Measurements from ENCODE around the gene ARPC5.
A peak's percentile ranks its signal among the peaks of the same experiment; 100 is the strongest.
"Not testable (repeated sequence)": the region's sequence is repeated elsewhere in the genome, so short reads cannot be mapped to it uniquely, and the experiment has no call there.

ARPC5 gene

GRCh38 chr1:183632964-183633363 lies 2.6 kb downstream of the ARPC5 start:
- Histone ChIP-seq H3K4me1 (ENCODE audit: control insufficient read depth in 1 of 2, insufficient read depth in 1 of 2, low read depth in 1 of 2, low read length in 1 of 2) (peaks cover 63 to 73% of the 10 kb centered on the region in 2 experiments), H3K27ac (peak overlapping the region; percentile 98), H3K27me3 (peaks cover 2% of the 10 kb centered on the region), H3K4me3 (ENCODE audit: low read depth in 1 of 2, low read length in 1 of 2) (peak overlapping the region; percentile 71 to 77), H3K36me3 (peaks cover 50% of the 10 kb centered on the region), H3K9me3 (no peaks in the 10 kb centered on the region)
- TF ChIP-seq, protein P1, sequence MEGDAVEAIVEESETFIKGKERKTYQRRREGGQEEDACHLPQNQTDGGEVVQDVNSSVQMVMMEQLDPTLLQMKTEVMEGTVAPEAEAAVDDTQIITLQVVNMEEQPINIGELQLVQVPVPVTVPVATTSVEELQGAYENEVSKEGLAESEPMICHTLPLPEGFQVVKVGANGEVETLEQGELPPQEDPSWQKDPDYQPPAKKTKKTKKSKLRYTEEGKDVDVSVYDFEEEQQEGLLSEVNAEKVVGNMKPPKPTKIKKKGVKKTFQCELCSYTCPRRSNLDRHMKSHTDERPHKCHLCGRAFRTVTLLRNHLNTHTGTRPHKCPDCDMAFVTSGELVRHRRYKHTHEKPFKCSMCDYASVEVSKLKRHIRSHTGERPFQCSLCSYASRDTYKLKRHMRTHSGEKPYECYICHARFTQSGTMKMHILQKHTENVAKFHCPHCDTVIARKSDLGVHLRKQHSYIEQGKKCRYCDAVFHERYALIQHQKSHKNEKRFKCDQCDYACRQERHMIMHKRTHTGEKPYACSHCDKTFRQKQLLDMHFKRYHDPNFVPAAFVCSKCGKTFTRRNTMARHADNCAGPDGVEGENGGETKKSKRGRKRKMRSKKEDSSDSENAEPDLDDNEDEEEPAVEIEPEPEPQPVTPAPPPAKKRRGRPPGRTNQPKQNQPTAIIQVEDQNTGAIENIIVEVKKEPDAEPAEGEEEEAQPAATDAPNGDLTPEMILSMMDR (IDR thresholded peaks at IDR 0.05) = no peak

GRCh38 chr1:183632114-183632513 lies 3.5 kb downstream of the ARPC5 start:
- no peaks in the 10 kb centered on the region for H3K27me3 ChIP-seq
- peaks cover 58% of the 10 kb centered on the region for H3K36me3 ChIP-seq
- TF ChIP-seq, protein P1 (IDR thresholded peaks at IDR 0.05) = no peak
- peak overlapping the region; percentile 71 to 77 for H3K4me3 ChIP-seq (ENCODE audit: low read depth in 1 of 2, low read length in 1 of 2)
- no peaks in the 10 kb centered on the region for H3K9me3 ChIP-seq
- peak overlapping the region; percentile 98 for H3K27ac ChIP-seq
- peaks cover 70 to 77% of the 10 kb centered on the region in 2 experiments for H3K4me1 ChIP-seq (ENCODE audit: control insufficient read depth in 1 of 2, insufficient read depth in 1 of 2, low read depth in 1 of 2, low read length in 1 of 2)

DNA sequence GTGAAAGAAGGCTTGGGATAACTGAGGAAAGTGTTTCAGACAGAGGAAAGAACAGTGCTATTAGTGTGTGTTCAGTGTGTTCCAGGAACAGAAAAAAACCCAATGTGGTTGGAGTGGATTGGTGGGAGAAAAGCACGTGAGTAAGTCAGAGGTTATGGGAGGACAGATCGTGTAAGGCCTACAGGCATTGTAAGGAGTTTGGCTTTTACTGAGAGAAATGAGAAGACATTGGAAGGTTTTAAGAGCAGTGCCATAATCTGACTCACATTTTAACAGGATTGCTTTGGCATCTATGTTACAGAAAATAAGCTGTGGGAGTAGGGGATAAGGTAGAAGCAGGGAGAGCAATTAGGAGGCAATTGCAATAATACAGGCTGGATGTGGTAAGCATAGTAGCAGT lies 4.8 kb downstream of the ARPC5 start:
- H3K4me3 ChIP-seq (ENCODE audit: low read depth in 1 of 2, low read length in 1 of 2) = peak overlapping the region in 1 of 2 experiments; percentile 77
- TF ChIP-seq, protein P1 (IDR thresholded peaks at IDR 0.05) = no peak
- H3K9me3 ChIP-seq = no peaks in the 10 kb centered on the region
- H3K4me1 ChIP-seq (ENCODE audit: control insufficient read depth in 1 of 2, insufficient read depth in 1 of 2, low read depth in 1 of 2, low read length in 1 of 2) = peaks cover 75 to 80% of the 10 kb centered on the region in 2 experiments
- H3K36me3 ChIP-seq = peaks cover 68% of the 10 kb centered on the region
- peak overlapping the region; percentile 55 for H3K27ac ChIP-seq
- H3K27me3 ChIP-seq = no peaks in the 10 kb centered on the region

DNA sequence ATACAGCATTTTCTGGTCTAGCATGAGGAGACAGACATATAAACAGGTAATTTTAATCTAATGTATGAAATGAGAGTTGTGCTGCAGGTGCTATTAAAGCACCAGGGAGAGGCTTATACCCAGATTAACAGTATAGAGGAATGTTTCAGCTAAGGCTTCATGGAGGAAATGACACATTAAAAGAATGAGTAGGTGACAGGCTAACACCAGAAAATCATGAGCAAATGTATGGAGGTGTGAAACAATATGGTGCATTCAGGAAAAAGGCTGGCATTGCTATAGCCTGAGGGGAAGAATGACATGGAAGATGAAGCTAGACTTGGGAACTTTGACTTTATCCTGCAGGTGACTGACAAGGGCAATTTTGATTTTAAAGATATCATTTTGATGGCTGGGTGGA lies 7.0 kb downstream of the ARPC5 start:
- Histone ChIP-seq H3K9me3 (no peaks in the 10 kb centered on the region), H3K4me1 (ENCODE audit: control insufficient read depth in 1 of 2, insufficient read depth in 1 of 2, low read depth in 1 of 2, low read length in 1 of 2) (peaks cover 78 to 90% of the 10 kb centered on the region in 2 experiments), H3K4me3 (ENCODE audit: low read depth in 1 of 2, low read length in 1 of 2) (no peak overlapping the region), H3K36me3 (peaks cover 90% of the 10 kb centered on the region), H3K27ac (peak overlapping the region; percentile 61), H3K27me3 (no peaks in the 10 kb centered on the region)
- TF ChIP-seq, protein P1 (IDR thresholded peaks at IDR 0.05) = no peak

GRCh38 chr1:183626236-183626635 lies 9.3 kb downstream of the ARPC5 start:
- peak overlapping the region in 1 of 2 experiments; percentile 3 for H3K4me3 ChIP-seq (ENCODE audit: low read depth in 1 of 2, low read length in 1 of 2)
- H3K27me3 ChIP-seq, H3K9me3 ChIP-seq: not testable (repeated sequence)
- peaks cover 81% of the 10 kb centered on the region for H3K36me3 ChIP-seq
- H3K27ac ChIP-seq = peak overlapping the region; percentile 81
- H3K4me1 ChIP-seq (ENCODE audit: control insufficient read depth in 1 of 2, insufficient read depth in 1 of 2, low read depth in 1 of 2, low read length in 1 of 2) = peaks cover 71 to 90% of the 10 kb centered on the region in 2 experiments

DNA sequence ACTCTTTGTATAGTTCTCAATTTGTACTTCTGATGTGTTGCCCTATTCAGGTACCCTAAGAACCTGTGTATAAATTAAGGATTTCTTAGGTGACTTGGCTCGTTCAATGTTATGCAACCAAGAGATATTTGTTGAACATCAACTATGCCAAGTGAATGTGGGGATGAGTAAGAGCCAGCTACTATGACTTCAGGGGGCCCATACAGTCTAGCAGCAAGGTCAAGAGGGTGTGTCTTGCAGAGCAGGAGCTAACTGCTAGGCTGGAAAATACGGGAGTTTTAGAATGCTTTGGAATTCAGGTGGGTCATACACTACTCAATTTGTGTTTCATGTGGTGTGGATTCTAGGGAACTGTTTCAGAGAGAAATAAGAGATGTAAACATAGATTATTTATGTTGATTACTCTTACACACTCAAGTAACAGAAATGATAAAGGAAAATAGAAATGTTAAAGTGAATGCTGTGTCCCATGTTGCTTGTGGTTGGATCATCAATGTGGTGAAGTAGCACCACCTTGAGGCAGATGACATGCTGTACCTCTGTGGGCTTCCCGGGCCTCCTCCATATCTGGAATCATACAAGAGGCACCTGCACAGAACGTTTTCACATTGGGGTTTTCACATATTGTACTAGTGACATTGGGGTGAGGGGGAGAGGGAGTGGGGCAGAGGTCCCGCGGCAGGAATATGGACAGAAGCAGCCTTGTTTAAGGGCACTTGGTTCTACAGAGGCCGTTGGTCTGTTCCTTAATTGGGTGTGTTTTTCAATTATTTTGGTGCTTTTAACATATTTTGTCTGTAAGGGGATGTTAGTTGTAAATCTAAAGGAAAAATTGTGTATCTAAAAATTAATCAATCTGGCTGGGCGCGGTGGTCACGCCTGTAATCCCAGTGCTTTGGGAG lies 12.4 kb downstream of the ARPC5 start:
- Histone ChIP-seq H3K4me1 (ENCODE audit: control insufficient read depth in 1 of 2, insufficient read depth in 1 of 2, low read depth in 1 of 2, low read length in 1 of 2) (peaks cover 42 to 63% of the 10 kb centered on the region in 2 experiments), H3K9me3 (no peaks in the 10 kb centered on the region), H3K27me3 (no peaks in the 10 kb centered on the region), H3K27ac (peak overlapping the region; percentile 81), H3K4me3 (ENCODE audit: low read depth in 1 of 2, low read length in 1 of 2) (no peak overlapping the region), H3K36me3 (peaks cover 50% of the 10 kb centered on the region)
- TF ChIP-seq, protein P1 (IDR thresholded peaks at IDR 0.05) = peak; percentile 77
